HG02852 (cell line): ENCODE data around the gene HS6ST2.

ENCODE experiments used
- ATAC-seq: cut with Tn5 transposase; IDR thresholded peaks from one replicate; pipeline ENCODE4 v1.9.1; 2021; ENCODE audit warnings: mild to moderate bottlenecking, moderate library complexity; ENCODE audit not compliant: unreplicated experiment

HS6ST2 gene

DNA sequence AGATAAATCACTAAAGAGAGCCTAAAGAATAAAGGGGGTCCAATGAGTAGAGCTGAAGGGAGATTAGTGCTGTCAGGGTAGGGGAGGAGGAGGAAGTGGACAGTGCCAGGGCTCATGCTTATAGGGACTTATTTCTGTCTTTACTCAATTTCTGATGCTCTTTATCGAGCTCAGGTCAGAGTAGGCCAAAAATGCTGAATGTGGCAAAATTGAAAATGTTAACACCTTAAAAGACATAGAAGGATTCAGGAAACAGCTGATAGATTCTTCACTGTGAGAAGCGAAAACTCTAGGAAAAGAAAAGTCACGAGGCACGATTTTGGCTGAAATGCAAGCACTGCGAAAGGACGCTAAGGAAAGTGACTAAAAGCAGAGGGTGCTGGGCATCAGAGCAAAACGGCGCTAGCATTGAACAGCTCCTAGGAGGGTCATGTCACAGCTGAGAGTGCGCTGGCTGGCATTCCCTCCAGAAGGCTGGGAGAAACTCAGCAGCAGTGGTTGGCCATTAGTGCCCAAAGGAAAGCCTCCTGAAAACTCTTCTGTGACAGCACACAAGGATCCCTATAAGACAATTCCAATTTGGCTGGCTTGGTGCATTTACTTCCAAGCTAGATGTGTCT is 150.9 kb downstream of the HS6ST2 start:
- no peak for ATAC-seq

DNA sequence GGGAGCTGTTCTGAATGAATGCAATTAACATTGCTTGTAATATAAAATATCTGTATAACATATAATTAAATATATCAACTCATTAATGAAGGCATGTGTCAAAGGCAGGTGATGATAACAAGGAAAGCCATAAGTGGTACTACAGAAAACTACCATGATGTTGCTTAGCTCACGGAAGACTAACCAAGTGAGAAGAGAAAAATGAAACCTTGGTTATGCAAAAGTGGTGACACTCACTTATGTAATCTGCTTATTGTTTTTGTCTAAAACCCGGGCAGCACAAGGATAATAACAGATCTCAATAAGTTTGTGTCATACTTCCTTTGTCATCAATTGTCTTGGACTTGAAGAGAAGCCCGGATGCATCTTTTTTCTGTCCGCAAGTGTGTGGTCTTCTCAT is 156.4 kb downstream of the HS6ST2 start:
- ATAC-seq, result no peak

DNA sequence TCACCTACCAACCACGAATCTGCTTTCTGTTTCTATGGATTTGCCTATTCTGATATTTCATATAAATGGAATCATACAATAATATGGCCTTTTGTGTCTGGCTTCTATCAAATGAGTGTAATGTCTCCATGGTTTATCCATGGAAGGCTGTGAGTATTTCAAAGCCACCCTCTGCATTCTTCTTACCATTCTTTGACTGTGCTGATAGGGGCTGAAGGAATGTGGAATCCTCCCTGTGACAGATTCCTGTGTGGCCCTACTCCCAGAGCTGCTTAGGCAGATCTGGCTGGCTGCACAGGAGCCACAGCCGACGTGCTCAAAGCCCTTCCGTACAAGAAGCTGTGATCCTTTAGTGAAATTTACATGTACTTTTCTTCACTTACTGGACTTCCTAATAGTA is 163.2 kb downstream of the HS6ST2 start:
- no peak for ATAC-seq

DNA sequence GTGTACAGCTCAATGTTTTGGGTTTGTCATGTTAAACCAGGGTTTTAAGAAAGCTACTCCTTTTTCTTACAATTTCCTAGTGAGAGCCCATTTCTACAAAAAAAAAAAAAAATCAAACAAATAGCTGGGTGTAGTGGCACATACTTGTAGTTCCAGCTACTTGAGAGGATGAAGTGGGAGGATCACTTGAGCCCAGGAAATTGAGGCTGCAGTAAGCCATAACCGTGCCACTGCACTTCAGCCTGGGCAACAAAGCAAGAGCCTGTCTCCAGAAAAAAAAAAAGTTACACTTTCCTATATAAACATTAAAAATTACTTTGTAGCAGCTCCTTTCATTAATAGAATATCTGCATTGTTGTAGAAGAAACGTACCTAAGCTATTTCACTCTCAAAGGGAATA is 166.7 kb downstream of the HS6ST2 start:
- no peak for ATAC-seq

DNA sequence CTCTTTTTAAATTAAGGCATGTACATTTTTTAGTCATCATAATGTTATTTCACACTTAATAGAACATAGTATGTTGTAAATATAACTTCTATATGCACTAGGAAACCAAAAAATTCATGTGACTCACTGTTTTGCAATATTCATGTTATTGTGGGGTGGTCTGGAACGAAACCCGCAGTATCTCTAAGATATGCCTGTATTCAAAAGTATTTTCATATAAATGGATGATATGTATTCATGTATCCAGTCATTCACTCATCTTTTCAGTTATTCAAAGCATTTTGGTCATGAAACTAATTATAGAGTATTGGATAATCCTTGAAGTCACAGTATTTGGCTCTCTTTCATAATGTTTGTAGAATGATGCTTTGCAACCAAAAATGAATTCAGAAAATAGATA is 168.1 kb downstream of the HS6ST2 start:
- ATAC-seq, result no peak

DNA sequence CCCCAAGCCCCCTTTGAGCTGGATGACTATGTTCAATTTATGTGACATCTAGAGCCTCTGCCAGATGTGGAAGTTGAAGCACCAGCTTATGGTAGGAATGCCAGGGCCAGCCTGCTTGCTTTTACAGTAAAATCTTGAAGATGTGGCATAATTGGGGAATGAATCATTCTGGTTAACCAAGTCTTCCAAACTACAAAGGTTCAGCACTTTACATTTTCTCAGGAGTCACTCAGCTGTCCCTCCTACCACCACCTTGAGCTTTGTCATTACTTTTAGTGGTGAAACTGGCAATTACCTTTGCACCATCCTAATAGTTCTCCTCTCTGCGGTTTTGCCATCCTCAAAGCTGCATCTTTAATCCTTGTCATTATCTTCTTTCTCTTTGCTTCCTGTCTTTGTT is 172.2 kb downstream of the HS6ST2 start:
- ATAC-seq, result no peak

DNA sequence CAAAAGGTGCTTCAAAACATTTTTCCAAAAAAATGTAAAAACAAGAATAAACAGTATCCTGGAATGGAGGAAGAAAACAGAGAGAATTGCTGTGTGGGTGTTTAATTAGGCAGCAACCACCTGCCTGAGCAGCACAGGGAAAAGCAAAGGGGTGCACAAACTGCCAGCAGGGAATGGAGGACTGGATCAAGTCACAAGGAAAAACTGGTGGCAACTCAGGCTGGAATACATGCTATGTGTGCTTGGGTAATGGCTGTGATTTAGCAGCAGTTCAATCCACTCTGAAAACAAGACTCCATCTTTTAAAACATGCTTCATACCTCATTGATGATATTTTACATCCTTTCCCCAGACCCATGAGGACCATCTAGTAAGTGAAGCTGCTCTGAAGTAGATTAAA is 179.5 kb downstream of the HS6ST2 start:
- no peak for ATAC-seq

DNA sequence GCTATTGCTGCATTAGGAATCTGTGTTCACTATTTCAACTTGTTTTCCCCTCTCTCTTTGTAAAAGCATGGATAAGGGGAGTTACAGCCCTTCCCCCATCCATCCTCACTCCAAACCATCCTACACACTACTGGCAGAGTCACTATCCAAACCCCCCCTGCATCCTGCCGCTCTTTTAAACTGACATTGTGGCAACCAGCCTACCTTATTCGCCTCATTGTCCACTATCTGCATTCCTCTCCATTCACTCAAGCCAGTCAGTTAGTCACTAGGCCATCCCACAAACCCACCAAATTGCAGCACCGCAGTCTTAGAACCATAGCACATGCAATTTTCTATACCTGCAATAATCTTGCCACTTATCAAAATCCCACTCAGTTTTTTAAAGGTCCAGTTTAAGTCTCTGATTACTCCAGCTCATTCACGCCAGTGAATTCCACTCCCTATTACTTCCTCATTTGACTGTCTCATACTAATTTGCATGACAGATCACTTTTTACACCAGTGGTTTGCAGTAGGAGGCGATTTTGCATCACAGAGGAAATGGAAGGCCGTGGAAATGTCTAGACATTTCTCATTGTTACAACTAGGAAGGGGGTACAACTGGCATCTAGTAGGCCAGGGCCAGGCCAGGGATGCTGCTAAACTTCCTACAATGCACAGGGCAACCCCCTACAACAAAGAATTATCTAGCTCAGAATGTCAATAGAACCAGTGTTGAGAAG is 181.8 kb downstream of the HS6ST2 start:
- no peak for ATAC-seq

DNA sequence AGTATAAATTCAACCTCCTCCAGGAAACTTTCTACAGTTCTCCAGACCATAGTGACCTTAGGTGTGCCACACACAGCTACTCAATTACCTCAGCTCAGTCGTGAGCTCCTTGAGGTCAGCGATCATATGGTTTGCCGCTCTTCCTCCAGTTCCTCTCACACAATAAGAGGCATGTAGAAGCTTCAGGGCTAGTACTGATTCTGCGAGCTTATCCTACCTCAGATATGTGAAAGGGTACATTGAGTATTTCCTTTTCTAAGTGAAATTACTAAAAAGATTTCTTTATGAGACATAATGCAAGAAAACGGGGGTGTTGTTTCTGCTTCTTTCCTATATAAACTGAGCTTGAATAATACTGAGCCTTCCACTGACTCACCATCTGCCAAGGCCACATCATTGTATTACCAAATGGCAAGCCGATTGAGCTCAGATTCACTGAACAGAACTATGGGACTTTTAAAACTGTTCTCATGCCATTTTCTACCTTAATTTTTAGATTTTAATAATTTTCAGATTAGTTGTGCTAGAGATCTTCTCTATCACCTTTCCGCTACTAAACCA is 183.1 kb downstream of the HS6ST2 start:
- ATAC-seq, result peak; percentile 62

DNA sequence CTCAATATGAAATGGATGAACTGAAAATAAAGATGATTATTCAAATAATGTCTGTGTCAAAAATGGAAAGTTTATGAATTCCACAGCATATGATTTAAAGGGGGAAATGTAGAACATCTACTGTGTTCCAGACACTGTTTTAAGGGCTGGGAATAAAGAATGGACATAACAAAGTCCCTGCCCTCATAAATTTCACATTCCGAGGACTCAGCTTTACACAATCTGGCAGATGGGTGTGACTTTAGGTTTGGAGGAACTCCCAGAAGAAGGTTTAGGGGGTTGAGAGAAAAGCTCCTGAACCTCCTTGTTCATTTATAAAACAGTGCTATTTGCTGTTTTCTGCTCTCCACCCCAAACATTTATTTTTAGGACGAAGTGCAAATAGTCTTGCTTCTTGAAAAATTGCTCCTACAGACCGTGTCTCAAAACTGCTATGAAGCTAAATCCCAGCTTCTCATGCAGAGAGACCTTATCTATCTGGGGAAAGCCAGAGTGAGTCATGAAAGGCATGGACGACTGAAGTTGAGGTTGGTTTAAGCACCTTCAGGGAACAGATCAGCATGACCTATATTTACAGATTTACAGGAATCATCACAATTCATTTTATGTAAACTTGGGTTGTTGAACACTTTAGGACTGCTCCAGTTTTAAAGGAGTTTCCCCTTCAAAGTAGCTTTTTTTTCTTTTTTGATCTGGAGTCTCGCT is 184.3 kb downstream of the HS6ST2 start:
- no peak for ATAC-seq

DNA sequence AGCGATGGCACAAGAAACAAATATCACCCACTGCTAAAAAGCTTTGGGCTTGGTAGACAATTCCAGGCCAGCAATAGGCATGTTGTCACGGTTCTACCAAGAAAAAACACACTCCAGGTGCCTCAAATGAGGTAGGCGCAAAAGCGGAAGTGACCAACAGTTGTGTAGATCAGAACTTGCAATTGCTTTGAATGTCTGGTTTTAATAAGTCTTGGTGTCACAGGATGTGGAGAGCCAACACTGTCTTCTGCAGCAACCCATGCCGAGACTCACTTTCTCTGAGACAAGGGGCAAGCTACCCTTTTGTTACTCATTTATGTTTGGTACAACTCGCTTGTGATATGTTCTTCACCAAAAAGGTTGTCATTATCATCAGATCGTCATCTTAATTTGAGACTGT is 188.8 kb downstream of the HS6ST2 start:
- ATAC-seq, result no peak

DNA sequence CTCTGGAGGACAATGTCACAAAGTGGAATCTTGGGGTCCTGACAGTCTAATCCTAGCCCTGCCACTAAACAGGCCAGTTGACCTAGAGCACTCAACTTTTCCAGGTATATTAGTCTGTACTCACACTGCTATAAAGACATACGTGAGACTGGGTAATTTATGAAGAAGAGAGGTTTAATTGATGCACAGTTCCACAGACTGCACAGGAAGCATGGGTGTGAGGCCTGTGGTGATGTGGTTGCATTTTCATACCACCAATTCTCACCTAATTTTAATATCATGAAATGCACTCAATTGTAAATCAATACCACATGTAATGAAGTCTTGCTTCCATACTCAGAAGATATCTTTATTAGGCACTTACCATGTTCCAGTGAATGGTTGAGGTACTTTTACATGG is 192.0 kb downstream of the HS6ST2 start:
- ATAC-seq, result no peak

DNA sequence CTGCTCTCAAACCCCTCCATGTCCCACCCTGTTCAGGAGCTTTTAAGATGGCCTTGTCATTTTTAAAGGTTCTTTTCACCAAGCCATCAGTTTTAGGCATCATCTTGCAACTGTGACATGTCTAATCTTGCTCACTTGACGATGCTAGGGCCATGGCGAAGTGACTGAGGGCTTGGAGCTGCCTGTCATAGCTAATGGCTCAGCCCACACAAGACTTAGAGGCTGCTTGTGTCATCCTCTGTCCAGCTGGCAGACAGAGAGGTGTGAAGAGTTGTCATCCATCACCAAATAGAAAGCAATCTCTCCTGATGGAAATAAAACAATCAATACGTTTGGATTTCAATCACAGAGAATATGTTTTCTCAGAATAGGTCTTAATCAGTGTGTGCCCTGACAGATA is 194.9 kb downstream of the HS6ST2 start:
- no peak for ATAC-seq

DNA sequence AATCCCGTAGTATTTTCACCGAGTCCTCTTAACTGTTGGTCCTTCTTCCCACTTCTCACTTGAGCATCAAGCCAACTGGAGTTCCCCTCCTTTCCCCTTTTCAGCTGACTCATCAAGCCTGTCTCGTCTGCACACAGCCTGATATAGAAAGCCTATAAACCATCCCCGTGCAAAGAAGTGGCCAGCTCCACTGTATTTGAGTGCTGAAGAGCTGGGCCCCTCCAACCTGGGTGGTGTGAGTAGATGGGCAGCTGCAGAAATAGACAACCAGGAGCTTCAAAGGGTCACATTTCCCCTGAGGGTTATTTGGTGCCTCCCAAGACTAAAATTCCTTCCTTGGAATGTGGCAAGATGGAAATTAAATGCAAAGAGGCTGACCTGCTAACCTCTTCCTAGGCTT is 199.7 kb downstream of the HS6ST2 start:
- ATAC-seq, result no peak

DNA sequence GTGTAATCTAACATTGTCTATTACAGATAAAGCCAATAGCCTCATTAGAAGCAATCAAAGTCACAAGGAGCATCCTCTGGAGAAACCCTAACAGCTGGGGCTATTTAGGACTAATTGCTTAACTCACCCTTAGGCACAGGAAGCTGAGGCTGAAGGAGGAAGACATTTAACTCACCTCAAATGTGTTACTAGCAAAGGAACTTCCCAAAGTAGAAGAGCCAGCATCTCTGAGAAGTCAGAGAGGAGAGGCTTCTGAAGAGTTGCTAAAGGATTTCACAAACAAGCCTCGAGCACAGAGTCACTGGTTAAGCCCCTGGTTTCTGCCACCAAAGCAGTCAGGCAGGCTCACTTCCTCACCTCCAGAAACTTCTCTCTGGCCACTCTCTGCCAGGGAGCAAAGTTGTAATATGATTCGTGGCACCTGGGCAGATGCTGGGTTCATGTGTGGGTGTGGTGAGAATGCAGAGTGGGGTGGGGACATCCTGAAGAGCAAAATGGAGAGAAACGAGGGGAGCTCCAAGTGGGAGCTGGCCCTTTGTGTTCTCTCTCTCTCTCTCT is 201.3 kb downstream of the HS6ST2 start:
- no peak for ATAC-seq

DNA sequence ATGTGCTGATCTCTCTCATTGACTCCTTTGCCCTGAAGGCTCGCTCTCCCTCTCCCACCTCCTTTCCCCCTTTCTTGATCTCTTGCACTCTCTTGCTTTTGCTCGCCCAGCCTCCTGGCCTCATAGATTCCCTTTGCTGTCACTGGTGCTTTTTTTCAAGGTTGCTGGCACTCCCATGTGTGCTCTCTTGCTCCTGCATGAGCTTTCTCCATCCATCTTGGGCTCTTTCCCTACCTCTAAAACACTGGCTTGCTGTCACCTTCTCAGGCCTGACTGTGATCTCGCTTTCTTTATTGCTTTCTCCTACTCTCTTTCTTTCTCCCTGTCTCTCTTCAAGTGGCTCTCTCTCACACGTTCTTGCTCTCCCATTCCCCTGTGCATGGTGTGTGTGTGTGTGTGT is 202.0 kb downstream of the HS6ST2 start:
- ATAC-seq, result no peak

DNA sequence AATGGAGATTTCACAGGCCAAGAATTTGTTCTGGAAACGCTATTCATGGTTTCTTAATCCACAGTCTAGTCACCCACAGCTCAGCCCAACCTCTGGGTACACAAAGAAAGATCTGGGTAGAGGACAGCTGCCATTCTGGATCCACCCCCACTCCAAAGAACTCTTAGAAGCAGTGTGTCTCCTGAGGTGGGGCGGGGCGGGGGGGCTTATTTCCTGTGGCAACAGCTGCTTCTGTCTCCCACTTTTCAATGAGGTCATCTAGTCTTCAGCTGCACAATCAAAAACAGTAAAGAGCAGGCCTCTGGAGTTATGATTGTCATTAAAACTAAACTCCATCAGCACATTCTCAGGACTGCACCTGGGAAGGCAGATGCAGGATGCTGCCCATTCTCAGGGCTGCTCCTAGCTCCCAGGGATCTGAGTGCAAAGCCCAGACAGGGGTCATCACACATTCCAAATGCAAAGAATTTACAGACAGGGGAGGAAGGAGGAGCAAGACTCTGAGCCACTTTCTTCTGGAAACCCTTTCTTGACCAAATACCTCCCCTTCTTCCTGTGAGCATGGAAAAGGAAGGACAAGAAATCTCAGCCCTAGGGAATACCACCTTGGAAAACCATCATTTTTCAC is 207.3 kb downstream of the HS6ST2 start:
- ATAC-seq, result no peak

DNA sequence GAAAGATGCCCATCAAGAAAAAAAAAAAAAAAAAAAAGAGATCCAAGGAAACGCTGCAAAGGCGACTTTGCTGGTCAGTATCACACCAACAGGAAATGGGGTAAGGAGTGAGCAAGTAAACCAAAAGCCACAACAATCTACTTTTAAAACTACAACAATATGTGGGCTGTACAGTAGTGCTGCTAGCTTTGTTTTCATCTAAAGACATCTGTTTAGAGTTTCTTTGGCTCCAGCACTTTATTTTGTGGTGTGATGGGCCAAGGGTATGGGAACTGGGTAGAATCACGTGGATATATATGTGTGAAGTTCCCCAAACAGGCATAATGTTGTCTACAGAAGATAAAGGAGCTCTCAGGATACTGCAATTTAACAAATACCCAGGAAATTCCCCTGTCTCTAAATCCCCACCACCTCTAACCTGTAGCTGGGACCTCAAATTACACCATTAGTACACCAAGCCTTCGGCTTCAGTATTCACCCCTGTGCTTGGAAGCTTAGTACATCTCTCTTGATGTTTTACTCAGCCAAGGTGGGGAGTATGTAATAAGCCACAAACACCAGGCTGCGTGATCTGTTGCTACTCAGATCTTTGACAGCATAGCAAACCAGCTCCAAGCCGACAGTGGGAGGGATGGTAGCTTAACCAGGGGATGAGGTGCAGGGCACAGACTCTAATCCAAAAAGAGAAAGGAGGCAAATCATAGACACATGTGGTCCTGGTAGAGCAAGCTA is 207.9 kb downstream of the HS6ST2 start:
- no peak for ATAC-seq

DNA sequence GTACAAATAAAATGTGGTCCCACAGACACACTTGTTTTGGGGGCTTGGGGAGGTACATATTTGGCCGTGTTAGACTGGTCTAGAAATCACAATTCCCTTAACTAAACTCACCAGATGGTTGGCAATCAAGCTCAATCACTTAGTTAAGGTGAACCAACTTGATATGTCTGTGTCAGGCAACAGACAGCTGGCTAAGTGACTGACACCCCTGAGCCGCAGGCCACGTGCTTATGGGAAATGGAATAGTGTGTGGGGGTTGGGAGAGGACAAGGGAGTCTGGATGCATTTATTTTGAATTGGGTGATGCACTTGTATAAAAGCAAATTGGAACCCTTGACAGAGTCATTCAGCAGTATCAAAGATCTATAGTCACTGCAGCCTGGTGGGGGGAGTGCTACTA is 209.0 kb downstream of the HS6ST2 start:
- ATAC-seq, result no peak

DNA sequence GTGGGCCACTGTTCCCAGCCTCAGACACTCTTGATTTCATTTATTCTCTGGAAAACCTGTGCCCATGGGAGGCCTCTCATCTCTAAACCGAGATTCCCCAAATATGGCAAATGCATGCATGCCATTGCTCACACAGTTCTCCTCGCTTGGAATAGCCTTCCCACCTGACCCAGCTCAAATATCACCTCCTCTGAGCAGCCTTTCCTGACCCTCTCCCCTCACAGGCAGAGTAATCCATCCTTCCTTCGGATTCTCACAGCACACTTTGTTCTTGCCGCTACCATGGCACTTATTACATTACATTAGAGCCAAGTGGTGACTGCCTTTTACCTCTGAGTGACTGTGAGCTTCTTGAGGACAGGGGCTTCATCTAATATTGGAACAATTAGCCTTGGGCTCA is 209.5 kb downstream of the HS6ST2 start:
- ATAC-seq, result no peak

DNA sequence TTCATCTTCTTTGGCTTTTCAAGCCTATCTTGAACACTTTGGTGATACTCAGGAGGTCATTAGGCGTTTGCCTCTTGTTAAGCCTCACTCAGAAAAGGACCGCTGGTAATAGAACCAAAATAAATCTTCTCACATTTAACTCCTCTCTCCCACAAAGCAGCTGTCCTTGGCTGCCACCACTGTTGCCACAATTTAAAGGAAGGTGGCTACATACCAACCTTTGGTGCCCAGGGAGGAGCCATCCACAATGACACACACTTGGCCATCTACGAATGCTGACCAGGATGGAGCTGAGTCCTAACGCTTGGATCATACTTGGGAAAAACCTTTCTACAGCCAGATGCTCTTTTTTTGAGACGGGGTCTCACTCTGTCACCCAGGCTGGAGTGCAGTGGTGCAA is 210.2 kb downstream of the HS6ST2 start:
- ATAC-seq, result no peak
